ENCODE data around the gene SLC9A7.

DNA sequence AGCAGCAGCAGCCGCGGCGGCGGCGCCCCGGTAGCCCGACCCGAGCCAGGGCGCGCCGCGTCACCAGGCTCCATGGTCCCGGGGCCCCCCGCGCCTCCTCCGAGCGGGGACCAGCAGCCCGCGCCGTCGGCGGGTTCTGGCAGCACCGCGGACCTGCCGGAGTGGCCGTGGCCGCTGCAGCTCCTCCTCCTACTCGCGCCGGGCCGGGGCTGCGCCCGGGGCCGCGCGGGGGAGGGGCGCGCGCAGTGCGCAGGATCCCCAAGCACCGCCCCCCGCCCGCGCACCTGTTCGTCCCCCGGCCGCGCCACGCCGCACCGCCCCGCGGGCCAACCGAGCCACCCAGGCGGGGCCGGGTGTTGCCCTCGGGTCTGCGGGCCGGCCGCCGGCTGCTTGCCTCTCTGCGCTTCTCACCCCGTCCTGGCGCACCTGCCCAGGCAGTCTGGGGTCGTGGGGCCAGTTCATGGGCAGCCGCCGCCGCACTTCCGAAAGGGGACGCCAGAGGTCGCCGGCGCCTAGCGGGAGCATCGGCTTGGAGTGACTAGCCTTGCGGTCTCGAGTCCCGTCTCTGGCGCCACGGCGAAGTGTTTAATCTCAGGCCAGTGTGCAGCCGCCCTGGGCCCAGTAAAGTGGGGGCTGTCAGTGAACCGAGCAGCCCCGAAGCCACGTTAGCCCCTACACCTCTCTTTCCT, at the start of gene SLC9A7:
- TF ChIP-seq POLR2A (IDR thresholded peaks at IDR 0.05): no peak
- TF ChIP-seq, protein P1, sequence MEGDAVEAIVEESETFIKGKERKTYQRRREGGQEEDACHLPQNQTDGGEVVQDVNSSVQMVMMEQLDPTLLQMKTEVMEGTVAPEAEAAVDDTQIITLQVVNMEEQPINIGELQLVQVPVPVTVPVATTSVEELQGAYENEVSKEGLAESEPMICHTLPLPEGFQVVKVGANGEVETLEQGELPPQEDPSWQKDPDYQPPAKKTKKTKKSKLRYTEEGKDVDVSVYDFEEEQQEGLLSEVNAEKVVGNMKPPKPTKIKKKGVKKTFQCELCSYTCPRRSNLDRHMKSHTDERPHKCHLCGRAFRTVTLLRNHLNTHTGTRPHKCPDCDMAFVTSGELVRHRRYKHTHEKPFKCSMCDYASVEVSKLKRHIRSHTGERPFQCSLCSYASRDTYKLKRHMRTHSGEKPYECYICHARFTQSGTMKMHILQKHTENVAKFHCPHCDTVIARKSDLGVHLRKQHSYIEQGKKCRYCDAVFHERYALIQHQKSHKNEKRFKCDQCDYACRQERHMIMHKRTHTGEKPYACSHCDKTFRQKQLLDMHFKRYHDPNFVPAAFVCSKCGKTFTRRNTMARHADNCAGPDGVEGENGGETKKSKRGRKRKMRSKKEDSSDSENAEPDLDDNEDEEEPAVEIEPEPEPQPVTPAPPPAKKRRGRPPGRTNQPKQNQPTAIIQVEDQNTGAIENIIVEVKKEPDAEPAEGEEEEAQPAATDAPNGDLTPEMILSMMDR (IDR thresholded peaks at IDR 0.05): peak; percentile 74 to 91 (median 83)
- TF ChIP-seq EP300 (IDR thresholded peaks at IDR 0.05): no peak

Measured in tibial nerve (tissue), 4 donors.